OCI-LY7 (cell line): ENCODE measurements around the gene SPATA18.

Experiments
- CTCF ChIP-seq: fragments of 200-600 bp; sonication (generic); conservative IDR thresholded peaks from 2 replicates; pipeline ENCODE4 v1.5.1; 2014; ENCODE audit warnings: mild to moderate bottlenecking, antibody characterized with exemption, low read length, moderate library complexity, mixed read lengths
- EZH2phosphoT487 ChIP-seq: fragments of 200-600 bp; sonication (generic); IDR thresholded peaks from 2 replicates; pipeline ENCODE4 v1.6.1; 2018; ENCODE audit warnings: low read depth, borderline replicate concordance, mild to moderate bottlenecking, mixed run types, antibody characterized with exemption, low read length, moderate library complexity, mixed read lengths

- TF ChIP-seq CTCF (no peak), EZH2phosphoT487 (no peak)
Observed at GRCh38 chr4:52019936-52020657, 31.0 kb upstream of the SPATA18 start, which contains the start of gene LRRC66.
